GM23338 (cell line): ENCODE results near the gene GPR26. TPM values are rescaled to one million over a fixed set of nuclear protein-coding genes. Genes with fewer than 3 reads are reported as not detected.
A peak's percentile ranks its signal among the peaks of the same experiment; 100 is the strongest.

Experiments
- ATAC-seq: fragments of 200-7000 bp; cut with Tn5 transposase; 3 replicates; pipeline ENCODE4 v1.9.1; 2020
- DNase-seq: peaks from one replicate; pipeline ENCODE4 v3.0.0-alpha.2; 2015; ENCODE audit warnings: low spot score
- H2AFZ ChIP-seq: fragments of 200-600 bp; sonication (generic); 2 replicates; pipeline ENCODE4 v1.8.0; 2016; ENCODE audit warnings: antibody characterized with exemption, mild to moderate bottlenecking, moderate library complexity
- H3F3A ChIP-seq: fragments of 200-600 bp; sonication (generic); replicated peaks from 2 replicates; pipeline ENCODE4 v1.8.0; 2017; ENCODE audit warnings: antibody characterized with exemption, mixed run types, low read depth
- H3K27ac ChIP-seq: fragments of 200-600 bp; sonication (generic); 2 replicates; pipeline ENCODE4 v1.6.1; 2016; ENCODE audit warnings: low read depth
- H3K27me3 ChIP-seq: fragments of 200-600 bp; sonication (generic); 2 replicates; pipeline ENCODE4 v1.8.0; 2016; ENCODE audit warnings: mild to moderate bottlenecking, mixed run types, moderate library complexity; ENCODE audit not compliant: insufficient read depth
- H3K36me3 ChIP-seq: fragments of 200-600 bp; sonication (generic); 2 replicates; pipeline ENCODE4 v1.8.0; 2016; ENCODE audit warnings: mild to moderate bottlenecking; ENCODE audit not compliant: insufficient read depth
- H3K4me1 ChIP-seq: fragments of 200-600 bp; sonication (generic); 2 replicates; pipeline ENCODE4 v1.8.0; 2016; ENCODE audit warnings: mild to moderate bottlenecking, moderate library complexity; ENCODE audit not compliant: insufficient read depth
- H3K4me2 ChIP-seq: fragments of 200-600 bp; sonication (generic); 2 replicates; pipeline ENCODE4 v1.7.1; 2017; ENCODE audit warnings: mixed run types
- H3K4me3 ChIP-seq: fragments of 200-600 bp; sonication (generic); 2 replicates; pipeline ENCODE4 v1.6.1; 2016; ENCODE audit warnings: mixed run types
- H3K79me2 ChIP-seq: fragments of 200-600 bp; sonication (generic); replicated peaks from 2 replicates; pipeline ENCODE4 v1.8.0; 2017; ENCODE audit warnings: mild to moderate bottlenecking; ENCODE audit not compliant: insufficient read depth
- H3K9me2 ChIP-seq: fragments of 200-600 bp; sonication (generic); 2 replicates; pipeline ENCODE4 v1.8.0; 2017; ENCODE audit not compliant: insufficient read depth
- H4K20me1 ChIP-seq: fragments of 200-600 bp; sonication (generic); replicated peaks from 2 replicates; pipeline ENCODE4 v1.8.0; 2017; ENCODE audit warnings: mild to moderate bottlenecking; ENCODE audit not compliant: insufficient read depth
- H3K27ac Mint-ChIP-seq: 2 replicates; pipeline ENCODE4 v1.8.0; 2020; ENCODE audit warnings: inconsistent platforms, mild to moderate bottlenecking, moderate library complexity, mixed read lengths
- H3K27me3 Mint-ChIP-seq: 3 replicates; pipeline ENCODE4 v1.8.0; 2022; ENCODE audit warnings: low read depth, mild to moderate bottlenecking, moderate library complexity, mixed read lengths, inconsistent platforms; ENCODE audit not compliant: insufficient read depth, poor library complexity
- H3K36me3 Mint-ChIP-seq: 3 replicates; pipeline ENCODE4 v1.8.0; 2021; ENCODE audit warnings: low read depth, mild to moderate bottlenecking, inconsistent platforms, moderate library complexity, mixed read lengths
- H3K4me1 Mint-ChIP-seq: 3 replicates; pipeline ENCODE4 v1.8.0; 2020; ENCODE audit warnings: mild to moderate bottlenecking, inconsistent platforms, mixed read lengths
- H3K4me3 Mint-ChIP-seq: 3 replicates; pipeline ENCODE4 v1.8.0; 2021; ENCODE audit warnings: moderate library complexity, mild to moderate bottlenecking, inconsistent platforms, mixed read lengths
- H3K9me3 Mint-ChIP-seq: 3 replicates; pipeline ENCODE4 v1.8.0; 2020; ENCODE audit warnings: moderate library complexity, mild to moderate bottlenecking, inconsistent platforms, mixed read lengths
- EZH2phosphoT487 ChIP-seq: fragments of 200-600 bp; sonication (generic); IDR thresholded peaks from one replicate; pipeline ENCODE4 v1.8.1; 2018; ENCODE audit warnings: antibody characterized with exemption; ENCODE audit not compliant: unreplicated experiment
- NANOG ChIP-seq: IDR thresholded peaks from 2 replicates; pipeline ENCODE4 v1.6.1; 2016; ENCODE audit warnings: antibody characterized with exemption, borderline replicate concordance
- POLR2AphosphoS5 ChIP-seq: IDR thresholded peaks from 2 replicates; pipeline ENCODE4 v1.6.1; 2016; ENCODE audit warnings: antibody characterized with exemption, low read depth
- STAT1 ChIP-seq: IDR thresholded peaks from one replicate; pipeline ENCODE4 v1.6.1; 2016; ENCODE audit warnings: antibody characterized with exemption; ENCODE audit not compliant: unreplicated experiment
- ZNF331 ChIP-seq: fragments of 250-450 bp; sonication (Bioruptor Pico); IDR thresholded peaks from 2 replicates; pipeline ENCODE4 v1.5.0; 2020; ENCODE audit warnings: low read depth, mild to moderate bottlenecking, moderate library complexity
- polyA plus RNA-seq: library from polyadenylated mRNA; unstranded; fragments of >200 nt; fragmentation: Nextera tagmentation; extraction: Ambion mirVana; gene quantifications from 2 replicates; pipeline ENCODE4 v1.2.1, GENCODE V29; 2016
- total RNA-seq: library from RNA; depleted of rRNA; stranded (reverse); fragments of >200 nt; shearing (Covaris generic); gene quantifications from 2 replicates; pipeline ENCODE4 v1.2.3, GENCODE V29; 2014
- TF ChIP-seq, protein P1 (sequence below), 2 experiments: fragments of 200-600 bp in 1 of 2; sonication (generic) in 1 of 2; conservative IDR thresholded peaks; 2 replicates each; pipeline versions ENCODE4 v1.5.1 to v1.6.1; 2016 to 2017; ENCODE audit warnings: antibody characterized with exemption in 2 of 2, low read depth in 2 of 2, mild to moderate bottlenecking in 2 of 2, moderate library complexity in 1 of 2

Gene GPR26
- total and polyA plus RNA-seq, 2 experiments from 2014 or later: 0.06 to 0.07 TPM

DNA sequence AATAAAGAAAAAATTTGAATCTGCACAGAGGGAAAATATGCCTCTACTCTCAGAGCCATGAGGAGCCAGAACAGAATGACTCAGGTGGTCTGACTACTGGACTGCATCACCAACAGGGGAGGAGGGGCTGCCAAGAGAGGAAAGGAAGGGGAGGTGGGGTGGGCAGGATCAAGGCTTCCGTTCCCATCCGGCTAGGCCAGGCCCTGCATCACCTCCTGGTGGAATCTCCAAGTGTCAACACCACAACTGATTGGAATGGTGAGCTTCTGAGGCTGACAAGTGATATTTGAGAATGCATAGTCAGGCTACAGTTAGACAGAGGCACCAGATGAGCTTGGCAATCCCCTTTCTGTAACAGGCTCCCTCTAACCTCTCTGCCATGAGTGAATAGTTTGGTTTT is 10.4 kb upstream of the GPR26 start:
- Mint-ChIP-seq H3K4me3 (no peak overlapping the region), H3K36me3 (no peaks in the 10 kb centered on the region), H3K9me3 (no peaks in the 10 kb centered on the region), H3K27me3 (peaks cover 3% of the 10 kb centered on the region), H3K27ac (peak overlapping the region; percentile 39; the same call in 1 of the 2 replicates), H3K4me1 (peaks cover 13% of the 10 kb centered on the region)
- no peaks in the 10 kb centered on the region for H3F3A ChIP-seq
- H3K4me3 ChIP-seq: no peak overlapping the region
- peaks cover 10% of the 10 kb centered on the region; the same call in 1 of the 2 replicates for H3K4me1 ChIP-seq
- H3K36me3 ChIP-seq: no peaks in the 10 kb centered on the region
- no peak overlapping the region for H2AFZ ChIP-seq
- H3K9me2 ChIP-seq: no peaks in the 10 kb centered on the region
- H4K20me1 ChIP-seq: no peaks in the 10 kb centered on the region
- no peak for TF ChIP-seq STAT1
- no peak for TF ChIP-seq NANOG
- TF ChIP-seq, protein P1, sequence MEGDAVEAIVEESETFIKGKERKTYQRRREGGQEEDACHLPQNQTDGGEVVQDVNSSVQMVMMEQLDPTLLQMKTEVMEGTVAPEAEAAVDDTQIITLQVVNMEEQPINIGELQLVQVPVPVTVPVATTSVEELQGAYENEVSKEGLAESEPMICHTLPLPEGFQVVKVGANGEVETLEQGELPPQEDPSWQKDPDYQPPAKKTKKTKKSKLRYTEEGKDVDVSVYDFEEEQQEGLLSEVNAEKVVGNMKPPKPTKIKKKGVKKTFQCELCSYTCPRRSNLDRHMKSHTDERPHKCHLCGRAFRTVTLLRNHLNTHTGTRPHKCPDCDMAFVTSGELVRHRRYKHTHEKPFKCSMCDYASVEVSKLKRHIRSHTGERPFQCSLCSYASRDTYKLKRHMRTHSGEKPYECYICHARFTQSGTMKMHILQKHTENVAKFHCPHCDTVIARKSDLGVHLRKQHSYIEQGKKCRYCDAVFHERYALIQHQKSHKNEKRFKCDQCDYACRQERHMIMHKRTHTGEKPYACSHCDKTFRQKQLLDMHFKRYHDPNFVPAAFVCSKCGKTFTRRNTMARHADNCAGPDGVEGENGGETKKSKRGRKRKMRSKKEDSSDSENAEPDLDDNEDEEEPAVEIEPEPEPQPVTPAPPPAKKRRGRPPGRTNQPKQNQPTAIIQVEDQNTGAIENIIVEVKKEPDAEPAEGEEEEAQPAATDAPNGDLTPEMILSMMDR (conservative IDR thresholded peaks at IDR 0.05; ENCODE audit: low read depth in 2 of 2): peak; percentile 43 to 79
- no peak for TF ChIP-seq EZH2phosphoT487
- TF ChIP-seq POLR2AphosphoS5: no peak
- TF ChIP-seq ZNF331: no peak
- no peaks in the 10 kb centered on the region for H3K27me3 ChIP-seq
- H3K27ac ChIP-seq: no peak overlapping the region
- no peaks in the 10 kb centered on the region for H3K79me2 ChIP-seq
- no peak overlapping the region for H3K4me2 ChIP-seq
- ATAC-seq (peak; percentile 97), DNase-seq (peak; percentile 89)

DNA sequence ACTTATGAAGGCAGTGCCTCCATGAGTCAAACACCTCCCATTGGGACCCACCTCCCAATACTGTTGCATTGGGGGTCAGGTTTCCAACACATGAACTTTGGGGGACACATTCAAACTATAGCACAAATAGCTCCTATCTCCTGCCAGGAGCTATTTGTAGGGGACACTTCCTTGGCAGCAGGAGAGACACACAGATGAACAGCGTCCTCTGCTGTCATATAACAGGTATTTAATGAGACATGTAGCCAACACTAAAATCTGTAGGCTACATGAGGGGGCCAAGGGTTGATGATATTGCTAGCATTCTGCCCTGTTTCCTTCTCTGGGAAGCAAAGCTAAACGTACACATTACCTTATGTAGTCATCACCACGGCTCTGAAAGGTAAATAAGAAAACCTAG is 2.6 kb upstream of the GPR26 start:
- H3K27ac Mint-ChIP-seq: no peak overlapping the region

More for the DNA sequence above, 2.6 kb upstream of the GPR26 start:
- Mint-ChIP-seq H3K4me1 (peaks cover 13% of the 10 kb centered on the region), H3K36me3 (peaks cover 3% of the 10 kb centered on the region), H3K9me3 (peaks cover 4% of the 10 kb centered on the region), H3K27me3 (peaks cover 40% of the 10 kb centered on the region), H3K4me3 (no peak overlapping the region)
- Histone ChIP-seq H3K4me1 (no peaks in the 10 kb centered on the region), H3K4me2 (no peak overlapping the region), H3K27me3 (peaks cover 44% of the 10 kb centered on the region), H4K20me1 (no peaks in the 10 kb centered on the region), H3K79me2 (no peaks in the 10 kb centered on the region), H3F3A (no peaks in the 10 kb centered on the region), H3K4me3 (no peak overlapping the region), H2AFZ (no peak overlapping the region), H3K27ac (no peak overlapping the region), H3K9me2 (no peaks in the 10 kb centered on the region), H3K36me3 (no peaks in the 10 kb centered on the region)
- DNase-seq: peak; percentile 63
- ATAC-seq: peak; percentile 14
- TF ChIP-seq NANOG: no peak
- TF ChIP-seq STAT1: no peak
- TF ChIP-seq, protein P1 (conservative IDR thresholded peaks at IDR 0.05; ENCODE audit: low read depth in 2 of 2): peak; percentile 73 to 88
